MCF 10A (cell line): ENCODE measurements around the gene LRMDA. TPM values are rescaled to one million over a fixed set of nuclear protein-coding genes. Genes with fewer than 3 reads are reported as not detected.

Experiments used
- BruUV-seq: library from RNA; stranded (reverse); fragments of 400-500 nt; replicated peaks from 2 replicates; lab custom pipeline; 2021; lab: Mats Ljungman, UMichigan
- CTCF ChIA-PET: fragments of 300-600 bp; sonication (Branson Sonifier 250); formaldehyde crosslinking; extraction: SDS; loops from one replicate; lab custom pipeline; 2021; ENCODE audit warnings: antibody characterized with exemption, inconsistent platforms; lab: Yijun Ruan, JAX
- POLR2A ChIA-PET: fragments of 300-600, 350-650 bp; sonication (Branson Sonifier 250); formaldehyde crosslinking; extraction: SDS; loops from one replicate; lab custom pipeline; 2020; ENCODE audit warnings: antibody characterized with exemption, inconsistent platforms; lab: Yijun Ruan, JAX
- DNase-seq: peaks from one replicate; pipeline ENCODE4 v3.0.0-alpha.2; 2018; ENCODE audit not compliant: unreplicated experiment
- H3K27ac Mint-ChIP-seq: one replicate; pipeline ENCODE4 v1.8.0; 2022; ENCODE audit warnings: mild to moderate bottlenecking, low read depth, mixed read lengths; ENCODE audit not compliant: unreplicated experiment
- H3K27me3 Mint-ChIP-seq: one replicate; pipeline ENCODE4 v1.8.0; 2022; ENCODE audit warnings: mixed read lengths; ENCODE audit not compliant: insufficient read depth, unreplicated experiment
- H3K36me3 Mint-ChIP-seq: one replicate; pipeline ENCODE4 v1.8.0; 2022; ENCODE audit warnings: mild to moderate bottlenecking, moderate library complexity, mixed read lengths; ENCODE audit not compliant: insufficient read depth, unreplicated experiment
- H3K4me1 Mint-ChIP-seq: one replicate; pipeline ENCODE4 v1.8.0; 2022; ENCODE audit warnings: mixed read lengths; ENCODE audit not compliant: insufficient read depth, unreplicated experiment
- H3K4me3 Mint-ChIP-seq: one replicate; pipeline ENCODE4 v1.8.0; 2022; ENCODE audit warnings: mild to moderate bottlenecking, moderate library complexity, mixed read lengths; ENCODE audit not compliant: unreplicated experiment
- H3K9me3 Mint-ChIP-seq: one replicate; pipeline ENCODE4 v1.8.0; 2022; ENCODE audit warnings: mixed read lengths; ENCODE audit not compliant: unreplicated experiment
- intact Hi-C: fragments of 100-400 bp; cut with micrococcal nuclease; formaldehyde crosslinking; loops from 2 replicates; pipeline ENCODE4 v1.14.1; 2022
- total RNA-seq: library from RNA; stranded (reverse); gene quantifications from 2 replicates; pipeline ENCODE4 v1.2.3, GENCODE V29; 2022
- TF ChIP-seq, protein P1 (sequence below): fragments of 200-600 bp; IDR thresholded peaks from one replicate; pipeline ENCODE4 v1.8.0; 2022; ENCODE audit warnings: antibody characterized with exemption, mild to moderate bottlenecking; ENCODE audit not compliant: unreplicated experiment

The LRMDA gene
- total RNA-seq, 1 experiment from 2014 or later = not detected

DNA sequence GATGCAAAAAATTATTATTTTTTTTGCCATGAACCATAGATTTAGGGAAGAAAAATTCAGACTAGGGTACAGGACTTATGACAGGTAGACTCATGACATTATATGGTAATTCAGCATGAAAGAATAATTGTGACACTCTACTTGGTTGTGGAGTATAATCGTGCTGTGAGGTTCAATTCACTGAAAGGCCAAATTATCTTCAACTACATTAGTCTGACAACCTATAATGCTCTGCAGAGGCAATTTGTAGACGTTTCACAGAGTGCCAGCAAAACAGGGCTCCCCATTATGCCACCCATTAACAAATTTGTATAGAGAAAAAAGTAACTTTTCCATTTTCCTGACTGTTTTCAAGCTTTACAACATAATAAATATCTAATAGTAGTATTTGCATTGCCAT, 292.6 kb downstream of the LRMDA start:
- TF ChIP-seq, protein P1, sequence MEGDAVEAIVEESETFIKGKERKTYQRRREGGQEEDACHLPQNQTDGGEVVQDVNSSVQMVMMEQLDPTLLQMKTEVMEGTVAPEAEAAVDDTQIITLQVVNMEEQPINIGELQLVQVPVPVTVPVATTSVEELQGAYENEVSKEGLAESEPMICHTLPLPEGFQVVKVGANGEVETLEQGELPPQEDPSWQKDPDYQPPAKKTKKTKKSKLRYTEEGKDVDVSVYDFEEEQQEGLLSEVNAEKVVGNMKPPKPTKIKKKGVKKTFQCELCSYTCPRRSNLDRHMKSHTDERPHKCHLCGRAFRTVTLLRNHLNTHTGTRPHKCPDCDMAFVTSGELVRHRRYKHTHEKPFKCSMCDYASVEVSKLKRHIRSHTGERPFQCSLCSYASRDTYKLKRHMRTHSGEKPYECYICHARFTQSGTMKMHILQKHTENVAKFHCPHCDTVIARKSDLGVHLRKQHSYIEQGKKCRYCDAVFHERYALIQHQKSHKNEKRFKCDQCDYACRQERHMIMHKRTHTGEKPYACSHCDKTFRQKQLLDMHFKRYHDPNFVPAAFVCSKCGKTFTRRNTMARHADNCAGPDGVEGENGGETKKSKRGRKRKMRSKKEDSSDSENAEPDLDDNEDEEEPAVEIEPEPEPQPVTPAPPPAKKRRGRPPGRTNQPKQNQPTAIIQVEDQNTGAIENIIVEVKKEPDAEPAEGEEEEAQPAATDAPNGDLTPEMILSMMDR = no peak
- no peak for DNase-seq
- CTCF ChIA-PET = no interaction called here
- Mint-ChIP-seq H3K9me3 (no peaks in the 10 kb centered on the region), H3K27ac (no peak overlapping the region), H3K27me3 (no peaks in the 10 kb centered on the region), H3K4me1 (peaks cover 12% of the 10 kb centered on the region), H3K36me3 (no peaks in the 10 kb centered on the region), H3K4me3 (no peak overlapping the region)
- POLR2A ChIA-PET = no interaction called here
- BruUV-seq = no TSS peak
- intact Hi-C loops = no loop called here

- no peak for DNase-seq
- ChIA-PET POLR2A (no interaction called here), CTCF (interaction anchor here (1.2 kb wide), 1 partner anchor 229 kb away, joined by 3 read pairs; no protein-coding TSS in a partner anchor)
- no TSS peak for BruUV-seq
- Mint-ChIP-seq H3K9me3 (no peaks in the 10 kb centered on the region), H3K27ac (no peak overlapping the region), H3K4me3 (no peak overlapping the region), H3K4me1 (no peaks in the 10 kb centered on the region), H3K27me3 (no peaks in the 10 kb centered on the region), H3K36me3 (no peaks in the 10 kb centered on the region)
- intact Hi-C loops = no loop called here
- TF ChIP-seq, protein P1 = no peak
These were observed 295.4 kb downstream of the LRMDA start for GRCh38 chr10:75726522-75727483.

GRCh38 chr10:75730847-75731246, 299.4 kb downstream of the LRMDA start:
- intact Hi-C loops = no loop called here
- Mint-ChIP-seq H3K36me3 (no peaks in the 10 kb centered on the region), H3K27ac (no peak overlapping the region), H3K9me3 (no peaks in the 10 kb centered on the region), H3K27me3 (no peaks in the 10 kb centered on the region), H3K4me1 (no peaks in the 10 kb centered on the region), H3K4me3 (no peak overlapping the region)
- ChIA-PET POLR2A (interaction anchor here (0.7 to 1.8 kb wide), 2 partner anchors 8 to 1541 kb away, joined by 3 to 6 read pairs; no protein-coding TSS in a partner anchor), CTCF (interaction anchor here (0.9 kb wide), 1 partner anchor 260 kb away, joined by 5 read pairs; no protein-coding TSS in a partner anchor)
- TF ChIP-seq, protein P1 = no peak
- no TSS peak for BruUV-seq
- DNase-seq = no peak

- H3K27me3 Mint-ChIP-seq = no peaks in the 10 kb centered on the region
- no TSS peak for BruUV-seq
- TF ChIP-seq, protein P1 = no peak
- DNase-seq = no peak
- intact Hi-C loops = no loop called here
- CTCF ChIA-PET = no interaction called here
- no peak overlapping the region for H3K4me3 Mint-ChIP-seq
- no peaks in the 10 kb centered on the region for H3K9me3 Mint-ChIP-seq
- no peaks in the 10 kb centered on the region for H3K36me3 Mint-ChIP-seq
- no peaks in the 10 kb centered on the region for H3K4me1 Mint-ChIP-seq
- POLR2A ChIA-PET = no interaction called here
- H3K27ac Mint-ChIP-seq = no peak overlapping the region
These were observed 301.9 kb downstream of the LRMDA start for GRCh38 chr10:75733135-75733890.
